Muscle layer of duodenum (tissue), 2 donors: ENCODE measurements around the gene ZNF705A.
A peak's percentile ranks its signal among the peaks of the same experiment; 100 is the strongest.
"Not testable (repeated sequence)": the region's sequence is repeated elsewhere in the genome, so short reads cannot be mapped to it uniquely, and the experiment has no call there.

ENCODE experiments used
- H3K27ac ChIP-seq: one replicate; pipeline ENCODE4 v1.7.0; 2013; ENCODE audit warnings: mild to moderate bottlenecking, low read length
- H3K27me3 ChIP-seq: one replicate; pipeline ENCODE4 v1.7.0; 2013; ENCODE audit warnings: low read depth, mild to moderate bottlenecking, control low read depth, low read length
- H3K36me3 ChIP-seq, 2 donors: one replicate each; pipeline ENCODE4 v1.7.0; 2013; ENCODE audit warnings: low read length in 2 of 2, control low read depth in 1 of 2, mild to moderate bottlenecking in 1 of 2; ENCODE audit not compliant: insufficient read depth in 2 of 2, control insufficient read depth in 1 of 2
- H3K4me1 ChIP-seq, 2 donors: one replicate each; pipeline ENCODE4 v1.7.0; 2013; ENCODE audit warnings: low read length in 2 of 2, mild to moderate bottlenecking in 2 of 2, control low read depth in 1 of 2, moderate library complexity in 1 of 2; ENCODE audit not compliant: insufficient read depth in 2 of 2, control insufficient read depth in 1 of 2
- H3K4me3 ChIP-seq, 2 donors: one replicate each; pipeline ENCODE4 v1.7.0; 2013; ENCODE audit warnings: low read length in 2 of 2, low read depth in 1 of 2, mild to moderate bottlenecking in 1 of 2
- H3K9me3 ChIP-seq, 2 donors: one replicate each; pipeline ENCODE4 v1.7.0; 2013; ENCODE audit warnings: low read length in 2 of 2, control low read depth in 1 of 2, mild to moderate bottlenecking in 1 of 2; ENCODE audit not compliant: control insufficient read depth in 1 of 2
- donor health status: healthy.

Gene ZNF705A

GRCh38 chr12:8145754-8146441, 10.9 kb upstream of the ZNF705A start:
- Histone ChIP-seq H3K27me3 (no peaks in the 10 kb centered on the region), H3K27ac (no peak overlapping the region), H3K36me3 (no peaks in the 10 kb centered on the region), H3K4me3 (peak overlapping the region; percentile 30 to 44), H3K9me3 (no peaks in the 10 kb centered on the region), H3K4me1 (peaks cover 0 to 5% of the 10 kb centered on the region in 2 donors)

- peak overlapping the region; percentile 30 to 44 for H3K4me3 ChIP-seq
- H3K27ac ChIP-seq, result no peak overlapping the region
- no peaks in the 10 kb centered on the region for H3K27me3 ChIP-seq
- H3K36me3 ChIP-seq, result no peaks in the 10 kb centered on the region
- H3K4me1 ChIP-seq, result peaks cover 0 to 5% of the 10 kb centered on the region in 2 donors
- no peaks in the 10 kb centered on the region for H3K9me3 ChIP-seq
Measured at GRCh38 chr12:8146442-8146771, 10.4 kb upstream of the ZNF705A start.

GRCh38 chr12:8154526-8154925, 2.3 kb upstream of the ZNF705A start:
- Histone ChIP-seq H3K9me3 (no peaks in the 10 kb centered on the region), H3K27me3 (no peaks in the 10 kb centered on the region), H3K36me3 (no peaks in the 10 kb centered on the region), H3K4me1 (no peaks in the 10 kb centered on the region), H3K27ac (no peak overlapping the region), H3K4me3 (no peak overlapping the region)

GRCh38 chr12:8156416-8156815, 399 bp upstream of the ZNF705A start:
- Histone ChIP-seq H3K4me3 (no peak overlapping the region), H3K9me3 (no peaks in the 10 kb centered on the region)

DNA sequence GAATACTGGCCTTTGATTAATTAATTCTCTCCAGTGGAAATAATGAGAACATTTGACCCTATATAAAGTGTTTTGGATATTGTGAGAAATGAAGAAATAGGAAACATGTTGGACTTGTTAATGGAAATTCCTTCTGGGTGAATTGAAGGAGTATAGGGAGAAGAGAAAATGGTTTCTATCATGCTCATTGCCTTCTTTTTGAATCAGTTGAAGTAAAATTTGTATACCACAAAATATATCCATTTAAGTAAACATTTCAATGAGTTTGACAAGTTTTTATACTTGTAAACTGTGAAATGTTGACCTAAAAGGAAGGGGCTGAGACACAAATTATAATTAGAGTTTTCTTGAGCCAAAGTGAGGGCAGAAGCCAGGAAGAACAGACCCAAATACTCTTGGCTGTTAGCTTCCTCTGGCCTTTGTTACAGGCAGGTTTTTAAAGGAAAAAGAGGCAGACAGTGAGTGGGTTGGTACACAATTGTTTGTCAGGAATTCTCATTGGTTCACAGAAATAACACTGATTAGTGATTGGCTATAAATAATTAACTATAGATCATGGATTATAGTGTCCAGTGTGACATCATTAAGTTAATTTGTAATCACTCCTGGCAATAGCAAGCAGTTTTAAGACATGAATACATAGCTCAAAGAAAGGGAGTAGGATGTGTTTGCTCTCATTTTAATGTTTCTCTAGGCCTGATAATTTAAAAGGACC, 826 bp downstream of the ZNF705A start:
- Histone ChIP-seq H3K4me3 (no peak overlapping the region), H3K9me3 (no peaks in the 10 kb centered on the region), H3K36me3 (no peaks in the 10 kb centered on the region), H3K27ac (no peak overlapping the region), H3K4me1 (no peaks in the 10 kb centered on the region), H3K27me3 (no peaks in the 10 kb centered on the region)

More at GRCh38 chr12:8156416-8156815, 399 bp upstream of the ZNF705A start:
- Histone ChIP-seq H3K4me1 (no peaks in the 10 kb centered on the region), H3K27me3 (no peaks in the 10 kb centered on the region), H3K27ac (no peak overlapping the region), H3K36me3 (no peaks in the 10 kb centered on the region)

DNA sequence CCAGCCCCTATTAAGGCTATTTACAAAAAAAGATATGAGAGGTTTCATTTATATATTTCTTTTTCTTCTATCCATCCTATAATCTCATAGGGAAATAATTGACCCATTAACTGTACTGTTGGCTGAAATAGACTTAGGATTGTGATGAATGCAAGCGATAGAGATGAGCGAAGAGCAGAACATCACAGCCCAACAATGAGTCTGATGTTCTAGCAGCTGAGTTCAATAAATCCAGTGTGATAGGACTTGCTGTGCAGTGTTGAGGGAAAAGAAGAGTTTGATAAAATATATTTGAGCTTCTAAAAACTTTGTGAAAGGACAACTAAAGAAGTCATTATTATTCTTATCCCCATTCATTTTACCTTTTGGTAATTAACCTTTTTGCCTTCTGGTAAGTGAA, 16.1 kb downstream of the ZNF705A start:
- H3K27ac ChIP-seq, result not testable (repeated sequence)

GRCh38 chr12:8179989-8180585, 23.3 kb downstream of the ZNF705A start:
- H3K27ac ChIP-seq, result not testable (repeated sequence)

More for the DNA sequence above, 16.1 kb downstream of the ZNF705A start:
- not testable (repeated sequence) for H3K9me3 ChIP-seq, H3K4me1 ChIP-seq, H3K27me3 ChIP-seq, H3K36me3 ChIP-seq, H3K4me3 ChIP-seq

DNA sequence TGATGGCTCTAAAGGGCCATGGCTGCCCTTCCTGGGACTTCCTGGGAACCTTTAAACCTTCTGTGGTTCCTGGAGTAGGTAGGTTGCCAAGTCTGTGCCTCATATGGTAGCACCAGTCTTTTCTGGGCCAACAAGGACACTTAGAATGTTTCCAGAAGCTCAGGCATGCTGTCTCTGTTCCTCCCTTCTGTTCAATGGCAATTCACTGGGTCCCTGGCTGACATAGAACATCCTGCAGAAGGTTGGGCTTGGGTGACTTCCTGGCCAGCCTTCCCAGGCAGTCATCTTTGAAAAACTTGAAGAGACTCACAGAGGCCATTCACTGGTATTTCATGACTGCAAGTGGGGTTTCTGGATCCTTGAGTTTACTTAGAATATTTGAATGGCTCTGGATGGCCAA, 24.5 kb downstream of the ZNF705A start:
- H3K27ac ChIP-seq, H3K27me3 ChIP-seq, H3K36me3 ChIP-seq, H3K4me3 ChIP-seq, H3K9me3 ChIP-seq, H3K4me1 ChIP-seq: not testable (repeated sequence)

More at GRCh38 chr12:8179989-8180585, 23.3 kb downstream of the ZNF705A start:
- H3K27me3 ChIP-seq, H3K4me1 ChIP-seq, H3K9me3 ChIP-seq, H3K36me3 ChIP-seq: not testable (repeated sequence)
- H3K4me3 ChIP-seq, result peak overlapping the region in 1 of 2 donors; percentile 64

GRCh38 chr12:8182923-8183322, 26.1 kb downstream of the ZNF705A start:
- not testable (repeated sequence) for H3K27ac ChIP-seq, H3K4me1 ChIP-seq, H3K9me3 ChIP-seq, H3K27me3 ChIP-seq, H3K4me3 ChIP-seq, H3K36me3 ChIP-seq

DNA sequence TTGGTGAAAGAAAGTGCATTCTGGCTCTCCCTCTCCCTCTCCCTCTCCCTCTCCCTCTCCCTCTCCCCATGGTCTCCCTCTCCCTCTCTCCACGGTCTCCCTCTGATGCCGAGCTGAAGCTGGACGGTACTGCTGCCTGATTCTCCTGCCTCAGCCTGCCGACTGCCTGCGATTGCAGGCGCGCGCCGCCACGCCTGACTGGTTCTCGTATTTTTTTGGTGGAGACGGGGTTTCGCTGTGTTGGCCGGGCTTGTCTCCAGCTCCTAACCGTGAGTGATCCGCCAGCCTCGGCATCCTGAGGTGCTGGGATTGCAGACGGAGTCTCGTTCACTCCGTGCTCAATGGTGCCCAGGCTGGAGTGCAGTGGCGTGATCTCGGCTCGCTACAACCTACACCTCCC, 26.5 kb downstream of the ZNF705A start:
- not testable (repeated sequence) for H3K27ac ChIP-seq, H3K36me3 ChIP-seq, H3K27me3 ChIP-seq, H3K4me1 ChIP-seq, H3K9me3 ChIP-seq, H3K4me3 ChIP-seq

DNA sequence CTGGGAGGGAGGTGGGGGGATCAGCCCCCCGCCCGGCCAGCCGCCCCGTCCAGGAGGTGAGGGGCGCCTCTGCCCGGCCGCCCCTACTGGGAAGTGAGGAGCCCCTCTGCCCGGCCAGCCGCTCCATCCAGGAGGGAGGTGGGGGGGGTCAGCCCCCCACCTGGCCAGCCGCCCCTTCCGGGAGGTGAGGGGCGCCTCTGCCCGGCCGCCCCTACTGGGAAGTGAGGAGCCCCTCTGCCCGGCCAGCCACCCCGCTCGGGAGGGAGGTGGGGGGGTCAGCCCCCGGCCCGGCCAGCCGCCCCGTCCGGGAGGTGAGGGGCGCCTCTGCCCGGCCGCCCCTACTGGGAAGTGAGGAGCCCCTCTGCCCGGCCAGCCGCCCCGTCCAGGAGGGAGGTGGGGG, 27.4 kb downstream of the ZNF705A start:
- H3K27me3 ChIP-seq, H3K36me3 ChIP-seq, H3K9me3 ChIP-seq, H3K27ac ChIP-seq, H3K4me1 ChIP-seq, H3K4me3 ChIP-seq: not testable (repeated sequence)
